Right lobe of liver (tissue), 4 donors: ENCODE results near the gene GRIA3.

Source experiments
- CTCF ChIP-seq, 4 donors: fragments of 200-600 bp in 3 of 4; fragments of 450-650 bp in 1 of 4; IDR thresholded peaks; one replicate each; pipeline versions ENCODE4 v1.5.1 to v1.8.0; 2016 to 2022; ENCODE audit warnings: antibody characterized with exemption in 4 of 4, mild to moderate bottlenecking in 2 of 4
- POLR2A ChIP-seq: fragments of 450-650 bp; IDR thresholded peaks from one replicate; pipeline ENCODE4 v1.6.1; 2017; ENCODE audit warnings: antibody characterized with exemption, mild to moderate bottlenecking
- donor health status: DM: no; HTN: no; CAD: no.
- donor health status: DM: no; HTN: no; CAD: no.
- donor health status: DM: no; HTN: yes; CAD: no.

GRCh38 chrX:123153846-123154335, 30.2 kb upstream of the GRIA3 start:
- no peak for TF ChIP-seq CTCF (IDR thresholded peaks at IDR 0.05)
- TF ChIP-seq POLR2A, result no peak
